Karpas-422 (cell line): ENCODE data around the gene FNDC3A. TPM values are rescaled to one million over a fixed set of nuclear protein-coding genes. Genes with fewer than 3 reads are reported as not detected.

Experiments
- DNase-seq: peaks from one replicate; pipeline ENCODE4 v3.0.0-alpha.2; 2015
- H2AFZ ChIP-seq: fragments of 200-600 bp; sonication (generic); 2 replicates; pipeline ENCODE4 v1.6.1; 2014; ENCODE audit warnings: antibody characterized with exemption, low read length, mixed read lengths
- H3K27ac ChIP-seq: fragments of 200-600 bp; sonication (generic); 2 replicates; pipeline ENCODE4 v1.5.1; 2014; ENCODE audit warnings: mild to moderate bottlenecking, low read length, moderate library complexity
- H3K27me3 ChIP-seq: fragments of 200-600 bp; sonication (generic); 2 replicates; pipeline ENCODE4 v1.6.1; 2014; ENCODE audit warnings: low read length, mixed read lengths
- H3K36me3 ChIP-seq: fragments of 200-600 bp; sonication (generic); 2 replicates; pipeline ENCODE4 v1.6.1; 2014; ENCODE audit warnings: low read length, mixed read lengths; ENCODE audit not compliant: insufficient read depth
- H3K4me1 ChIP-seq: fragments of 200-600 bp; sonication (generic); 2 replicates; pipeline ENCODE4 v1.6.1; 2014; ENCODE audit warnings: mild to moderate bottlenecking, low read length, mixed read lengths
- H3K4me2 ChIP-seq: fragments of 200-600 bp; sonication (generic); 2 replicates; pipeline ENCODE4 v1.6.1; 2014; ENCODE audit warnings: low read length, low read depth, mild to moderate bottlenecking; ENCODE audit not compliant: poor library complexity, severe bottlenecking
- H3K4me3 ChIP-seq: fragments of 200-600 bp; sonication (generic); 2 replicates; pipeline ENCODE4 v1.5.1; 2014; ENCODE audit warnings: mild to moderate bottlenecking, antibody characterized with exemption, low read length, mixed read lengths
- H3K79me2 ChIP-seq: fragments of 200-600 bp; sonication (generic); 2 replicates; pipeline ENCODE4 v1.6.1; 2014; ENCODE audit warnings: mild to moderate bottlenecking, low read length, mixed read lengths
- H3K9ac ChIP-seq: fragments of 200-600 bp; sonication (generic); 2 replicates; pipeline ENCODE4 v1.6.0; 2014; ENCODE audit warnings: low read length
- H3K9me2 ChIP-seq: fragments of 200-600 bp; sonication (generic), shearing (Covaris generic); replicated peaks from 2 replicates; pipeline ENCODE4 v1.6.0; 2014; ENCODE audit warnings: mild to moderate bottlenecking, low read length, moderate library complexity; ENCODE audit not compliant: insufficient read depth
- H3K9me3 ChIP-seq: fragments of 300-700, 200-600 bp; sonication (generic); 2 replicates; pipeline ENCODE4 v1.6.1; 2014; ENCODE audit warnings: low read length, mixed read lengths
- H4K20me1 ChIP-seq: fragments of 200-600 bp; sonication (generic); 2 replicates; pipeline ENCODE4 v1.6.1; 2014; ENCODE audit warnings: mild to moderate bottlenecking, antibody characterized with exemption, low read length, low read depth; ENCODE audit not compliant: insufficient read depth
- total RNA-seq: library from RNA; depleted of rRNA; stranded (reverse); fragments of >200 nt; shearing (Covaris generic); gene quantifications from 2 replicates; pipeline ENCODE4 v1.2.3, GENCODE V29; 2014; ENCODE audit warnings: low replicate concordance

The FNDC3A gene
- total RNA-seq, 1 experiment from 2014 or later, result 36.0 TPM

DNA sequence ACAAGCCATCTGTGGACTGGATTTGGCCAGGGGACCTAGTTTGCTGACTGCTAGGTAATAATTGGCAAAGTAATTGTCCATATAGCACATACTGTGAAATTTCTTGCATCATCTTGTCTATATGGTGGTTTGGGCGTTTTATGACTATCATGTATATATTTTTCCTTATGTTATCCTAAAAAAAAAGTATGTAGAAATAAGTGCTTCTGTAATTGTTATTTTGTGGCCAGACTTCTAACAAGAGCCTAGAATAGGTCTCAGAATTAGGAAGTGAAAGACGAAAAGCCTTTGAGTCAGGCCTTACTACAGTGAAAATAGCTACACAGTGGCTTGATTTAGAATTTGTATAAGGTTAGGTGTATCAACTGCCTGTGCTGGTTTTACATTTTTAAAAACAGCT is 4.2 kb downstream of the FNDC3A start:
- H2AFZ ChIP-seq, result no peak overlapping the region
- no peaks in the 10 kb centered on the region for H3K9me2 ChIP-seq
- H3K79me2 ChIP-seq, result no peaks in the 10 kb centered on the region
- peaks cover 3% of the 10 kb centered on the region; the same call in 1 of the 2 replicates for H3K27me3 ChIP-seq
- H3K4me1 ChIP-seq, result peaks cover 43% of the 10 kb centered on the region
- peaks cover 20% of the 10 kb centered on the region for H4K20me1 ChIP-seq
- no peak overlapping the region for H3K27ac ChIP-seq
- no peaks in the 10 kb centered on the region for H3K9me3 ChIP-seq
- H3K9ac ChIP-seq, result no peak overlapping the region
- peak; percentile 85 for DNase-seq
- H3K36me3 ChIP-seq, result no peaks in the 10 kb centered on the region
- no peak overlapping the region for H3K4me3 ChIP-seq
- peak overlapping the region; percentile 46 for H3K4me2 ChIP-seq

DNA sequence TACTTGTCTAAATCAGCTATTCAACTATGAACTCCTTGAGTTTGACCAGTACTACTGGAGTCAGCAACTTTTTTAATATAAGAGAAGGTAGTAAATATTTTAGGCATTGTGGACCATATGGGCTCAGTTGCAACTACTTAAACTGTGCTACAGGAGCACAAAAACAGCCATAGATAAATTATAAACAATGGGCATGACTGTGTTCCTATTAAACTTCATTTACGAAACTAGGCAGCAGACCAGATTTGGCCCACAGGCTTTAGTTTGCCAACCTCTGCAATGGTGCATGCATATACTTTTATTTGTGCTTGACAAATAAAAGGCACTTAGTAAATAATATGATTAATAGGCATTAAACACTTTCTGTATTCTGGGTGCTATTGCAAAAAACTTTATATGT is 7.6 kb downstream of the FNDC3A start:
- H3K4me2 ChIP-seq, result no peak overlapping the region
- H2AFZ ChIP-seq, result no peak overlapping the region
- peaks cover 26% of the 10 kb centered on the region for H3K4me1 ChIP-seq
- H3K9me2 ChIP-seq, result no peaks in the 10 kb centered on the region
- H3K4me3 ChIP-seq, result no peak overlapping the region
- H3K27me3 ChIP-seq, result no peaks in the 10 kb centered on the region
- H3K9ac ChIP-seq, result no peak overlapping the region
- DNase-seq, result no peak
- H4K20me1 ChIP-seq, result peaks cover 20% of the 10 kb centered on the region
- no peaks in the 10 kb centered on the region for H3K9me3 ChIP-seq
- no peaks in the 10 kb centered on the region for H3K79me2 ChIP-seq
- H3K36me3 ChIP-seq, result no peaks in the 10 kb centered on the region
- no peak overlapping the region for H3K27ac ChIP-seq

DNA sequence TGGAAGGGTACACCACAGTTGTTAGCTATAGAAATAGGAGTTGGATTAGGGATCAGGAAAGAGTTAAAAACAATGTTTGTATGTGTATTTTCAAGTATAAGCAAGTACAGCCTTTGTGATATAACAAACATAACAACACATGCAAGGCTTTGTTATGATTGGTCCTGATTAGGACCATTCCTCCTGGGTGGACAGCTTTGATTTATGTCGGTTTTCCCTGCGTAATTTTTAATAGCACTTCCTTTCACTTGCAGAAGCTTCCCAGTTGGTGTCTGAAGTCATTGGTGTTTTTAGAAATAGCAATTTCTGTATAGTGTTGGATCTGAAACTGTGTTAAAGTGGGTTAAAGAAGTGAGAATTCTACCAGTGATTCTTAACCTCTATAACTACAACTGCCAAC is 10.0 kb downstream of the FNDC3A start:
- no peak for DNase-seq
- Histone ChIP-seq H3K9me3 (no peaks in the 10 kb centered on the region), H3K27ac (no peak overlapping the region), H3K4me3 (no peak overlapping the region), H3K9me2 (no peaks in the 10 kb centered on the region), H3K36me3 (no peaks in the 10 kb centered on the region), H4K20me1 (peaks cover 6% of the 10 kb centered on the region), H3K4me1 (peaks cover 4% of the 10 kb centered on the region), H3K4me2 (no peak overlapping the region), H3K27me3 (no peaks in the 10 kb centered on the region), H2AFZ (no peak overlapping the region), H3K9ac (no peak overlapping the region), H3K79me2 (no peaks in the 10 kb centered on the region)

DNA sequence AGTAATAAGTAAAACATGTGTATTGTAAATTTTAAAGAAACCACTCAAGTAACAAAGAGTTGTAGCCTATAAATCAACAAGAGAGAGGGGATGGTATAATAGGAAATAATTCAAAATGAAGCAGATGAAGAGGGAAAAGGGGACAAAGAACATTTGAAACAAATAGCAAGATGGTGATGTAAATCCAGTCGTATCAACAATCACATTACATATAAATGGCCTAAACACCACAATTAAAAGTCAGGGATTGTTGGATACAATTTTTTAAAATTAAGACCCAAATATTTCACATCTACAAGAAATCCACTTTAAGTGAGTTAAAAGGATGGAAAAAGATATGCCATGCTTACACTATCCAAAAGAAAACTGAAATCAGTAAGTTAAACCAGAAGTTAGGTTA is 15.2 kb downstream of the FNDC3A start:
- H3K79me2 ChIP-seq, result no peaks in the 10 kb centered on the region
- DNase-seq, result no peak

DNA sequence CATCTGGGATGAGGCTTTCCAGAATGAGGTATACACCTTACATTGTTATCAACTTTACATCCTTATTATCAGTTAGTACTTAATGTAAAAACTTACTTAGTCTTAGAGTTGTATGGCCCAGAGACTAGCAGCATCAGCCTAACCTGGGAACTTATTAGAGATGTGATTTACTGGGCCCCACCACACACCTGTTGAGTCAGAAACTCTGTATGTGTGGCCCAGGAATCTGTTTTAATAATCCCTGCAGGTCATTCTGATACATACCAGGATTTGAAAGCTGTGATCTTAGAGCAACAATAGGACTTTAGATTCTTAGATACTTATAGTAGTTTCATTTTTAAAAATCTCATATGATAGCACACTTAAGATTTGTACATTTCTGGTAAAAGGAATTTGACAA is 17.4 kb downstream of the FNDC3A start:
- Histone ChIP-seq H3K9ac (no peak overlapping the region), H3K4me2 (no peak overlapping the region), H3K36me3 (no peaks in the 10 kb centered on the region), H3K9me3 (0 out of 2 replicates have a peak, but pooled peaks cover 4% of the 10 kb centered on the region), H3K4me3 (no peak overlapping the region), H3K79me2 (no peaks in the 10 kb centered on the region), H3K27ac (no peak overlapping the region), H4K20me1 (no peaks in the 10 kb centered on the region), H3K9me2 (no peaks in the 10 kb centered on the region), H3K4me1 (no peaks in the 10 kb centered on the region), H3K27me3 (no peaks in the 10 kb centered on the region), H2AFZ (no peak overlapping the region)
- DNase-seq, result peak; percentile 32

More for the DNA sequence above, 15.2 kb downstream of the FNDC3A start:
- no peak overlapping the region for H2AFZ ChIP-seq
- H3K4me3 ChIP-seq, result no peak overlapping the region
- H3K36me3 ChIP-seq, result no peaks in the 10 kb centered on the region
- no peaks in the 10 kb centered on the region for H3K9me2 ChIP-seq
- H3K9ac ChIP-seq, result no peak overlapping the region
- no peaks in the 10 kb centered on the region for H3K27me3 ChIP-seq
- no peak overlapping the region for H3K4me2 ChIP-seq
- H3K4me1 ChIP-seq, result no peaks in the 10 kb centered on the region
- no peaks in the 10 kb centered on the region for H4K20me1 ChIP-seq
- no peak overlapping the region for H3K27ac ChIP-seq
- 0 out of 2 replicates have a peak, but pooled peaks cover 4% of the 10 kb centered on the region for H3K9me3 ChIP-seq

DNA sequence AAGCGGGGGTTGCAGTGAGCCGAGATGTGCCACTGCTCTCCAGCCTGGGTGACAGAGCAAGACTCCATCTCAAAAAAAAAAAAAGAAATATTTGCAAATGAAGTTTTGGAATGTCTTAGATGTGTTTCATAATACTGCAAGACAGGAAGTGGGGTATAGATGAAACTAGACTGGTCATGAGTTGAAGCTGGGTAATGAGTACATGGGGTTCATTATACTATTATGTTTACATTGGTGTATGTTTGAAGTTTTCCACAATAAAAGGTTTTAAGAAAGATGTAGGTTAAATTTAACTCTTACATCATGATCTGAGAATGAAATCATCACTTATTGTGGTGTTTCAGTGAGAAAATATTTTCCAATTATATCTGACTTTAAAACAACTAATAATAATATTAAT is 19.0 kb downstream of the FNDC3A start:
- H3K9me2 ChIP-seq, result no peaks in the 10 kb centered on the region
- H3K27ac ChIP-seq, result no peak overlapping the region
- H3K4me1 ChIP-seq, result no peaks in the 10 kb centered on the region
- no peaks in the 10 kb centered on the region for H3K27me3 ChIP-seq
- H3K79me2 ChIP-seq, result no peaks in the 10 kb centered on the region
- H3K4me2 ChIP-seq, result no peak overlapping the region
- H3K4me3 ChIP-seq, result no peak overlapping the region
- peak; percentile 20 for DNase-seq
- no peaks in the 10 kb centered on the region for H4K20me1 ChIP-seq
- no peak overlapping the region for H2AFZ ChIP-seq
- H3K9me3 ChIP-seq, result 0 out of 2 replicates have a peak, but pooled peaks cover 4% of the 10 kb centered on the region
- H3K36me3 ChIP-seq, result no peaks in the 10 kb centered on the region
- no peak overlapping the region for H3K9ac ChIP-seq

DNA sequence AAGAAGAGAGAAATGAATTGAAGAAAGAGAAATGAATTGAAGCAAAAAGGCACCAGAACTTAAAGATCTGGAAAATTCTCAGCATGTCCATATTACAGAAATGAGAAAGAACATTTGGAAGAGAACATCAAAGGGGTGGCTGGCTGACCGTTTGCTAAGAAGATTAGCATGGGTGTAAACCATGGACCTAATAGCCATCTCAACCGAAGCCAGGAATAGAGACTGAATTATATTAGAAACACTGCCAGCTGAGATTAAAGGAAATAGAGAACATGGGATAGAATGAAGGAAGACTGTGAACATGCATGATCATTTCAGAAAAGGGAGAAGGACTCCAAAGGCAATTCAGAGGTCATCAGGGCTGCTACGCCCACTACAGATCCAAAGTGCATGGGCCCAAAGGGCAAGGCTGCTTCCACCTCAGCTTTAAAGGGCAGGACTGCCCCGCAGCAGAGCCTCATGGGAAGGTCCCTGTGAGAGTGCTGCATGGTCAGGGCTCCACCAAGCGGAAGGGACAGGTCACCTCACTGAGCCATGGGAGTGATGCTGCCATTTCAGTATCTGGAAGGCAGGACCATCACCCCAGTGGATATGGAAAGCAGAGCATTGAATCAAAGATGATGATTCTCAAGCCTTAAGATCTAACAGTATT is 23.1 kb downstream of the FNDC3A start:
- Histone ChIP-seq H2AFZ (no peak overlapping the region), H3K27ac (no peak overlapping the region), H3K4me3 (no peak overlapping the region), H3K9ac (no peak overlapping the region), H3K9me2 (no peaks in the 10 kb centered on the region), H3K9me3 (no peaks in the 10 kb centered on the region), H3K4me2 (no peak overlapping the region), H3K27me3 (no peaks in the 10 kb centered on the region), H3K36me3 (no peaks in the 10 kb centered on the region), H3K79me2 (no peaks in the 10 kb centered on the region), H3K4me1 (no peaks in the 10 kb centered on the region), H4K20me1 (no peaks in the 10 kb centered on the region)
- peak; percentile 27 for DNase-seq

DNA sequence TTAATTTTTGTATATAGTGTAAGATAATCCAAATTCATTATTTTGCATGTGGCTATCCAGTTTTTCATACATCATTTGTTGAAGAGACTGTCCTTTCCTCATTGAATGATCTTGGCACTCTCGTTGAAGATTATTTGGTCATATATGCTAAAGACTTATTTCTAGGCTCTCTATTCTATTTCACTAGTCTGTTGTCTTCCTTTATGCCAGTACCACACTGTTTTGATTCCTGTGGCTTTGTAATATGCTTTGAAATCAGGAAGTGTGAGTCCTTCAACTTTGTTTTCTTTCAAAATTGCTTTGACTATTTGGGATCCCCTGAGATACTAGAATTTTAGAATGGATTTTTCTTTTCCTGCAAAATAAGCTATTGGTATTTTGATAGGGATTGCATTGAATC is 24.5 kb downstream of the FNDC3A start:
- Histone ChIP-seq H4K20me1 (no peaks in the 10 kb centered on the region), H3K27me3 (no peaks in the 10 kb centered on the region), H3K27ac (no peak overlapping the region), H3K9ac (no peak overlapping the region), H3K36me3 (no peaks in the 10 kb centered on the region), H3K79me2 (no peaks in the 10 kb centered on the region), H3K4me1 (no peaks in the 10 kb centered on the region), H3K4me3 (no peak overlapping the region), H2AFZ (no peak overlapping the region), H3K4me2 (no peak overlapping the region), H3K9me2 (no peaks in the 10 kb centered on the region), H3K9me3 (no peaks in the 10 kb centered on the region)
- peak; percentile 25 for DNase-seq
